Breast epithelium (tissue), 3 donors: Measurements from ENCODE around the gene CIBAR2.

Source experiments
- POLR2A ChIP-seq: fragments of 450-650 bp; IDR thresholded peaks from one replicate; pipeline ENCODE4 v1.6.1; 2016; ENCODE audit warnings: antibody characterized with exemption, mild to moderate bottlenecking, moderate library complexity
- TF ChIP-seq, protein P1 (sequence below), 3 donors: fragments of 450-650 bp; IDR thresholded peaks; one replicate each; pipeline ENCODE4 v1.5.1; 2016 to 2017; ENCODE audit warnings: antibody characterized with exemption in 3 of 3, mild to moderate bottlenecking in 3 of 3, moderate library complexity in 3 of 3

DNA sequence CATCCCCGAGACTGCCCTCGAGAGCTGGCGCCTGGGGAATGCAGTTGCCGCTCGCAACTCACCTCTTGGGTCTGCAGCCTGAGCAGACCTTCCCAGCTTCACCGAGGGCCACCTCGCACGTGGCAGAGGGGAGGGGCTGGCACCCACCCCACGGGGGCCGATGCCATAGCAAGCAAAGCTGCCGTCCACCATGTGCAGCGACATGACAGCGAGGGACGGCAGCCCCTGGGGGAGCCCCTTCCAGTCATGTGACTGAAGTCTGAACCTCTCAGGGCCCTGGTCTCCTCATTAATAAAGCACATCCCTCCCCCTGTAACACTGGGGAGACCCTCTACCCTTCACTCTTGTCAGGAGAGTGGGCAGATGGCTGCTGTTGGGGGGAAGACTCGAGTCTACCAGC, 30.5 kb downstream of the CIBAR2 start:
- TF ChIP-seq, protein P1, sequence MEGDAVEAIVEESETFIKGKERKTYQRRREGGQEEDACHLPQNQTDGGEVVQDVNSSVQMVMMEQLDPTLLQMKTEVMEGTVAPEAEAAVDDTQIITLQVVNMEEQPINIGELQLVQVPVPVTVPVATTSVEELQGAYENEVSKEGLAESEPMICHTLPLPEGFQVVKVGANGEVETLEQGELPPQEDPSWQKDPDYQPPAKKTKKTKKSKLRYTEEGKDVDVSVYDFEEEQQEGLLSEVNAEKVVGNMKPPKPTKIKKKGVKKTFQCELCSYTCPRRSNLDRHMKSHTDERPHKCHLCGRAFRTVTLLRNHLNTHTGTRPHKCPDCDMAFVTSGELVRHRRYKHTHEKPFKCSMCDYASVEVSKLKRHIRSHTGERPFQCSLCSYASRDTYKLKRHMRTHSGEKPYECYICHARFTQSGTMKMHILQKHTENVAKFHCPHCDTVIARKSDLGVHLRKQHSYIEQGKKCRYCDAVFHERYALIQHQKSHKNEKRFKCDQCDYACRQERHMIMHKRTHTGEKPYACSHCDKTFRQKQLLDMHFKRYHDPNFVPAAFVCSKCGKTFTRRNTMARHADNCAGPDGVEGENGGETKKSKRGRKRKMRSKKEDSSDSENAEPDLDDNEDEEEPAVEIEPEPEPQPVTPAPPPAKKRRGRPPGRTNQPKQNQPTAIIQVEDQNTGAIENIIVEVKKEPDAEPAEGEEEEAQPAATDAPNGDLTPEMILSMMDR (IDR thresholded peaks at IDR 0.05): no peak
- no peak for TF ChIP-seq POLR2A
